Hepatic stellate cell (primary cell): ENCODE measurements around the gene PET100.
A peak's percentile ranks its signal among the peaks of the same experiment; 100 is the strongest.

Source experiments
- DNase-seq: peaks from one replicate; pipeline ENCODE4 v3.0.0; 2011; ENCODE audit warnings: low spot score

PET100 gene

GRCh38 chr19:7650148-7650547 is 20.6 kb downstream of the PET100 start:
- DNase-seq: no peak

DNA sequence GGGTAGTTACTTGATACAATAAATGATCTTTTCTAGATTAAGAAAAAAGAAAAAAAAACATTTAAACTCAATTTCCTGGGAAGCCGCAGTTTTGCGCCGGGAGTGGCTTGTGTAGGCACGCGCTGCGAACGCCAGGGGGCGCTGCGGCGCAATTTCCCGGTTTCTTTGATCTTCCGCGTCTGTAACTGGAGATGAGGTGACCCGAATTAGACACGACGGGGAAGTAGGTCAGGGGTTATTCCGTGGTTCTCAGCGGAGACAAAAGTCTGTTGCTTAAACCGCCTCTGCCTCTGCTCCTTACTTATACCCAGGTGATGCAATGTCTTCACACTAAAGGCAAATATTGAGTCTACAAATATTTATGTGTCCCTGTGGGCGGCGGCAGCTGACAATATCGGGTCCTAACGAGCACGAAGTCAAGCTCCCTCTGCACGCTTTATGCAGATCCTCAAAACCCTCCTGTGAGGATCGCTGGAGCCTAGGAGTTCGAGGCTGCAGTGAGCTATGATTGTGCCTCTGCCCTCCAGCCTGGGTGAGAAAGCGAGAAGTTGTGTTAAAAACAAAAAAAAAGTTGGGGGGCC is 22.6 kb downstream of the PET100 start:
- peak; percentile 78 for DNase-seq

DNA sequence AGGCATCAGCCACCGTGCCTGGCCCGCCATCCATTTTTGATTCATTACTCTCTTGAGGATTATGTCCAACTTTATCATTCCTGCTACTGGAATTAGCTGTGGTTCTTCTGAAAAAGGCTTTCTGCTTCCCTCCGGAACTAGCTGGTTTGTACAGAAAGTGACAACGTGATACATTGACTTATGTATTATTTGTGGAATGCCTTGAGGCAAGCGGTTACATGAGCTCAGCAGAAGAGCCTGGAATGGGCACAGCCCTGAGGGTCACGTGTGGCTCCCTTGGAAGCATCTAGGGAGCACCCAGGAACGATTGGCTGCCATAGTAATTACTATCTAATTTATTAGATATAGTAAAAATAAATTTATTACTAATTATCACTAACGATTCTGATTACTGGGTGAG is 24.8 kb downstream of the PET100 start:
- no peak for DNase-seq

GRCh38 chr19:7655581-7655980 is 26.0 kb downstream of the PET100 start:
- no peak for DNase-seq

DNA sequence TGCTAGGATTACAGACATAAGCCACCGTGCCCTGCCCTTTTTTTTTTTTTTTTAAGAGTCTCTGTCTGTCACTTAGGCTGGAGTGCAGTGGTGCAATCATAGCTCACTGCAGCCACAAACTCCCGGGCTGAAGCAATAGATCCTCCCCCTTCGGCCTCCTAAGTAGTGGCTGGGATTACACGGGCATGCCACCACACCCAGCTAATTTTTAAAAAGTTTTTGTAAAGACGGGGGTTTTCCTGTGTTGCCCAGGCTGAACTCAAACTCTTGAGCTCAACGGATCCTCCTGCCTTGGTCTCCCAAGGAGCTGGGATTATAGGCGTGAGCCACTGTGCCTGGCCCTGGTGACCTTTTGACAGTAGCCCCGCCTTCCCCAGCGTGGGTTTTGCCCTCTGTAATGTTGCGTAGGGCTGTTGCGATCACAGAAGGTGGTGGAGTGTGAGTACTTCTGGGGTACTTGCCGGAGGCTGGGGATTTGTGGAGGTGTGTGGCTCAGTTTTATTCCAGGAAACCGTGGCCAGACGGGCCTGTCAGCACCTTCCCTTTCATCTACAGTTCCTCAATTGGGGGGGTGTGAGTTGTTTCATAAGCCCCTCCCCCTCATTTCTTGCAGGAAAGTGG is 27.6 kb downstream of the PET100 start:
- DNase-seq: no peak

DNA sequence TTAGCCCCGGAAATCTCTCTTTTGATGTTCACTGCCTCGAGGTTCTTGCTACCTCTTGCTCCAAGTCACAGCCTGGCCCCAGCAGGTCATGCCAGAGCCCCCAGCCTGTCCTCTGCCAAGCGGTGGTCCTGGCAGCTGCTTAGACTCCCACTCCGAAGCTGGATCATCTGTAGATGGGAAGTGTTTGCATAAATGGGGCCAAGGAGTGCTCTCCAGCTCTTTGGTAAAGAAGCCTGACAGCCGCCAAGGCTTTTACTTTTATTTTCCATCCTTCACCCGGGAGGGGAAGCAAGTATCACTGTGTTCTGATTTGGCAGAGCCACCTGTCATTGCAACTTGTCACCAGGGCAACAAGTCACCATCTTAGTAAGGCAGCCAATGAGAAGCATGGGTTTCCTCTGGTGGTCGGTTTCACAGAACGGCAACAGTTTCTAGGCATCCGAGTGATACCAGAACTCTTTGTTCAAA is 28.7 kb downstream of the PET100 start:
- DNase-seq: no peak

- DNase-seq: no peak
These were observed 32.3 kb downstream of the PET100 start for GRCh38 chr19:7661744-7662538.

GRCh38 chr19:7662657-7663056 is 33.1 kb downstream of the PET100 start:
- no peak for DNase-seq

GRCh38 chr19:7663706-7664105 is 34.1 kb downstream of the PET100 start:
- no peak for DNase-seq

DNA sequence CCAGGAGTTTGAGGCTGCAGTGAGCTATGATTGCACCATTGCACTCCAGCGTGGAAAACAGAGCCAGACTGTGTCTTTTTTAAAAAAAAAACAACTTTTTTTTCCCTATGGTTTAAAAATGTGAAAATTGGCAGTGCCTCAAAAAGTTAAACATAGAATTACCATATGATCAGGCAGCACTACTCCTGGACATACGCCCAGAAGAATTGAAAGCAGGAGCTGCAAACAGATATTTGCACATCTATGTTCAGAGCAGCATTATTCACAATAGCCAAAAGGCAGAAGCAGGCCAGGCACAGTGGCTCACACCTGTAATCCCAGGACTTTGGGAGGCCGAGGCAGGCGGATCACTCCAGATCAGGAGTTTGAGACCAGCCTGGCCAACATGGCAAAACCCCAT is 35.5 kb downstream of the PET100 start:
- DNase-seq: no peak

DNA sequence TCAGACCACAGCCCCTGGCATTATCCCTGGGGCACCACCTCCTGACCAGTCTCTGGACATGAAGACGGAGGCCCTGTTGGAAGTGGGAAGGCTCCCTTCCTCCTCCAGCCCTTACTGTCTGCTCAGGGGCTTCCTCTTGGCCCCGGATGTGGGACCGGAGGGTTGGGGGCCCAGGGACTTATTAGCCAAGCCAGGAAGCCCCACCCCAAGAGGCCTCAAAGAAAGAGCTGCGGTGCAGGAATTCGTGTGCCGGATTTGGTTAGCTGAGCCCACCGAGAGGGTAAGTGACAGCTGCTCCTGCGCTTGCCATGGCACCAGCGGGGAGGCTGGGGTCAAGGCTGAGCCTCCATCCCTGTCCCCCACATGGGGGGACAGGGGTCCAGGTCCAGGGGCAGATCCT is 39.2 kb downstream of the PET100 start, which contains the start of gene RETN:
Gene RETN (plus strand): TSS at position 208 of the 400 bp plus-strand sequence. CDS start 278 bp downstream, outside the sequence.
- DNase-seq: no peak

GRCh38 chr19:7669641-7670040 is 40.0 kb downstream of the PET100 start:
- no peak for DNase-seq

GRCh38 chr19:7670150-7670783 is 40.7 kb downstream of the PET100 start:
- no peak for DNase-seq

- DNase-seq: no peak
These were observed 41.2 kb downstream of the PET100 start for GRCh38 chr19:7670790-7671189.

- DNase-seq: no peak
These were observed 42.9 kb downstream of the PET100 start for GRCh38 chr19:7672522-7672921.

GRCh38 chr19:7674010-7675005 is 44.7 kb downstream of the PET100 start:
- peak; percentile 84 for DNase-seq

DNA sequence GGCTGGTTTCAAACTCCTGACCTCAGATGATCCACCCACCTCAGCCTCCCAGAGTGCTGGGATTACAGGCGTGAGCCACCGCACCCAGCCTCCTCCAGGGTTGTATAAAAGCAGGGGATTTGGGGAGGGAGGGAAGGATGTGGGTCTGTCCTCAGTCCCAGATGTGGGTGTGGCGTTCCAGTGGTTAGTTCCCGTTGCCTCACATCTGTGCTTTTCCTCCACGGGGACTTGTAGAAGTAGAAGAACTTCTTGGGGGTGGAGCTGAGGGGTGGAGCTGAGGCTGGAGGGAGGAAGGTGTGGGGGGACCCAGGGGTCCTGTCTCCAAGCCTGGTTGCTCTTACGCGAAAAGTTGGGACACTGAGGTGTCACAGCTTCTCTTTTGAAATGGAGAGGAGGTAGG is 46.8 kb downstream of the PET100 start:
- DNase-seq: no peak

DNA sequence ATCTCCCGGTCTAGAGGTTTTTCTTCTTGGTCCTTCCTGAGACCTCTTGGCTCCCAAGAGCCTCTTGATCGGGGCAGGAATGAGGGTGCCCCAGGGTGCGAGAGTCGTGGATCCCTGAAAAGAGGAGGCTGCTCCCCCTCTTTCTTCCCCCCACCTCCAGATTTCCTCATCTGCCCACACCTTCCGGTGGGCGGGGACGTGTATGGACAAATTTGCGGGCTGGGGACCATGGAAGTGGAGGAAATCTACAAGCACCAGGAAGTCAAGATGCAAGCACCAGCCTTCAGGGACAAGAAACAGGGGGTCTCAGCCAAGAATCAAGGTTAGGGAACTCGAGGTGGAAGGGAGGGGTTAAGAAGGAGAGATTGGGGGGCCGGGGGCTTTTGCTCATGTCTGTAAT is 47.3 kb downstream of the PET100 start, which contains the start of gene MCEMP1:
Gene MCEMP1 (plus strand): TSS at position 237 of the 400 bp plus-strand sequence. CDS start 31 bp downstream, at position 268.
- DNase-seq: no peak

GRCh38 chr19:7677669-7678311 is 48.2 kb downstream of the PET100 start:
- DNase-seq: no peak

DNA sequence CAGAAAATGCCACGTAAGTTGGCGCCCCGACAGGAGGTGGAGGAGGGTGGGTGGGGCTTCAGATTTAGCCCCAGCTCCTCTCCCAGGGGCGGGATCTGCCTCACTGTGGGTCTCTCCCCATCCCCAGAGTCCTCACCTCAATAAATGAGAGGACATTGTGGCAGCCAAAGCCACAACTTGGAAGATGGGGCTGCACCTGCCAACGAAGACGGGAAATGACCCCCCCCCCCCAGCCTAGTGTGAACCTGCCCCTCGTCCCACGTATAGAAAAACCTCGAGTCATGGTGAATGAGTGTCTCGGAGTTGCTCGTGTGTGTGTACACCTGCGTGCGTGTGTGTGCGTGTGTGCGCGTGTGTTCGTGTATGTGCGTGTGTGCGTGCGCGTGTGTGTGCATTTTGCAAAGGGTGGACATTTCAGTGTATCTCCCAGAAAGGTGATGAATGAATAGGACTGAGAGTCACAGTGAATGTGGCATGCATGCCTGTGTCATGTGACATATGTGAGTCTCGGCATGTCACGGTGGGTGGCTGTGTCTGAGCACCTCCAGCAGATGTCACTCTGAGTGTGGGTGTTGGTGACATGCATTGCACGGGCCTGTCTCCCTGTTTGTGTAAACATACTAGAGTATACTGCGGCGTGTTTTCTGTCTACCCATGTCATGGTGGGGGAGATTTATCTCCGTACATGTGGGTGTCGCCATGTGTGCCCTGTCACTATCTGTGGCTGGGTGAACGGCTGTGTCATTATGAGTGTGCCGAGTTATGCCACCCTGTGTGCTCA is 49.6 kb downstream of the PET100 start:
- no peak for DNase-seq
